ENCODE results near the gene TMEM178B. TPM values are rescaled to one million over a fixed set of nuclear protein-coding genes. Genes with fewer than 3 reads are reported as not detected.

Gene TMEM178B
- total and polyA plus RNA-seq, 2 of the 13 experiments (the other 11 are each of a cell fraction or from before 2014, with no cell fraction given): 0.01 to 0.02 TPM

DNA sequence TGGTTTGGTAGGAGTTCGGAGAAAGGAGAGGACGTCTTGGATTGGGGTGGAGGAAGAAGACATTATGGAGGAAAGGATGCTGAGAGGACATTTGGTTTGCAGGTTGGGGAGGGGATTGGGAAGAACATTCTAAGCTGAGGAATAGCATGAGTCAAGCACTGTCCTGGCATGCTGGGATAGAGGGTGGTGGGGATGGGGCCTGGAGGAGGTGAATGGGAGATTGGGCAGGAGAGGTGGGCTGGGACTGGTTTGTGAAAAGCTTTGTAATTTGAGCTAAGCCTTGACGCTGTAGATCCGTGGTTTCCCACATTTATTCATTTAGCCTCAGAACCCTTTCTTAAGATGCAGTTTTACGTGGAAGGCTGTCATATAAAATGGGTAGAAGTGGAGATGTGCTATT, 52.2 kb downstream of the TMEM178B start:
- H3K4me1 ChIP-seq (ENCODE audit: insufficient read depth, low read length): no peaks in the 10 kb centered on the region
- TF ChIP-seq ZNF850 (CRISPR knock-in tag; conservative IDR thresholded peaks at IDR 0.05): no peak
- TF ChIP-seq YEATS2 (CRISPR knock-in tag; IDR thresholded peaks at IDR 0.05; ENCODE audit: borderline replicate concordance): no peak
- TF ChIP-seq, protein P1, sequence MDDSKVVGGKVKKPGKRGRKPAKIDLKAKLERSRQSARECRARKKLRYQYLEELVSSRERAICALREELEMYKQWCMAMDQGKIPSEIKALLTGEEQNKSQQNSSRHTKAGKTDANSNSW (CRISPR knock-in tag; IDR thresholded peaks at IDR 0.05; ENCODE audit: borderline replicate concordance): no peak
- H3K4me2 ChIP-seq (ENCODE audit: low read depth, low read length): no peak overlapping the region
- ATAC-seq: no peak
- DNase-seq (ENCODE audit: low spot score): no peak
- no TSS peak for BruUV-seq (replicated peaks)
- H3K4me3 ChIP-seq (replicated peaks in 1 of 3; ENCODE audit: insufficient read depth in 1 of 3, low read depth in 2 of 3, low read length in 3 of 3): no peak overlapping the region
- ChIA-PET POLR2A (no interaction called here), CTCF (ENCODE audit: low intra/inter-chr PET ratio, low total read pairs) (no interaction called here)
- no peaks in the 10 kb centered on the region for H3K9me3 ChIP-seq (ENCODE audit: low read length)
- intact Hi-C loops (cut with micrococcal nuclease; ENCODE audit: unreplicated experiment): no loop called here
- no peak overlapping the region for H3K27ac ChIP-seq (ENCODE audit: extremely low read length, insufficient read depth, low read length)
- no peaks in the 10 kb centered on the region for H3K36me3 ChIP-seq (replicated peaks in 1 of 2; ENCODE audit: control insufficient read depth in 1 of 2, insufficient read depth in 2 of 2, low read length in 2 of 2)
- H3K79me2 ChIP-seq (ENCODE audit: insufficient read depth, low read length): no peaks in the 10 kb centered on the region
- peaks cover 0 to 7% of the 10 kb centered on the region in 2 experiments; a peak in 1 of 5 replicates for H3K27me3 ChIP-seq (ENCODE audit: control insufficient read depth in 1 of 2, insufficient read depth in 2 of 2, low read length in 2 of 2)
- in situ Hi-C loops (cut with HindIII; ENCODE audit: extremely low pct_ligation_motif_present, low pct_unique_long_range_greater_than_20kb): no loop called here
- no peak overlapping the region for H3K9ac ChIP-seq (ENCODE audit: insufficient read depth, low read depth, low read length)
- H2AFZ ChIP-seq (ENCODE audit: low read length): no peak overlapping the region
- no peaks in the 10 kb centered on the region for H4K20me1 ChIP-seq (ENCODE audit: insufficient read depth, low read length)
- FAIRE-seq: no peak
- WGBS (ENCODE audit: low lambda C conversion rate): 23% methylated on average over 5 of the region's 5 CpGs

GRCh38 chr7:141128506-141128905, 54.6 kb downstream of the TMEM178B start:
- no peak for ATAC-seq
- ChIA-PET CTCF (ENCODE audit: low intra/inter-chr PET ratio, low total read pairs) (no interaction called here), POLR2A (no interaction called here)
- FAIRE-seq: no peak
- no peaks in the 10 kb centered on the region for H4K20me1 ChIP-seq (ENCODE audit: insufficient read depth, low read length)
- H3K9me3 ChIP-seq (ENCODE audit: low read length): no peaks in the 10 kb centered on the region
- no peaks in the 10 kb centered on the region for H3K79me2 ChIP-seq (ENCODE audit: insufficient read depth, low read length)
- H3K36me3 ChIP-seq (replicated peaks in 1 of 2; ENCODE audit: control insufficient read depth in 1 of 2, insufficient read depth in 2 of 2, low read length in 2 of 2): no peaks in the 10 kb centered on the region
- H3K4me2 ChIP-seq (ENCODE audit: low read depth, low read length): no peak overlapping the region
- DNase-seq (ENCODE audit: low spot score): no peak
- H3K4me1 ChIP-seq (ENCODE audit: insufficient read depth, low read length): no peaks in the 10 kb centered on the region
- 0% methylated on average over 2 of the region's 2 CpGs for WGBS (ENCODE audit: low lambda C conversion rate)
- in situ Hi-C loops (cut with HindIII; ENCODE audit: extremely low pct_ligation_motif_present, low pct_unique_long_range_greater_than_20kb): no loop called here
- no peak overlapping the region for H3K9ac ChIP-seq (ENCODE audit: insufficient read depth, low read depth, low read length)
- no peak overlapping the region for H3K27ac ChIP-seq (ENCODE audit: extremely low read length, insufficient read depth, low read length)
- intact Hi-C loops (cut with micrococcal nuclease; ENCODE audit: unreplicated experiment): no loop called here
- H3K27me3 ChIP-seq (ENCODE audit: control insufficient read depth in 1 of 2, insufficient read depth in 2 of 2, low read length in 2 of 2): peaks cover 0 to 7% of the 10 kb centered on the region in 2 experiments; a peak in 1 of 5 replicates
- TF ChIP-seq KDM5A (IDR thresholded peaks at IDR 0.05; ENCODE audit: borderline replicate concordance, low read length): no peak
- TF ChIP-seq TBP (CRISPR knock-in tag; IDR thresholded peaks at IDR 0.05): no peak
- no peak for TF ChIP-seq SCMH1 (CRISPR knock-in tag; IDR thresholded peaks at IDR 0.05; ENCODE audit: borderline replicate concordance)
- H2AFZ ChIP-seq (ENCODE audit: low read length): no peak overlapping the region
- BruUV-seq (replicated peaks): no TSS peak
- H3K4me3 ChIP-seq (replicated peaks in 1 of 3; ENCODE audit: insufficient read depth in 1 of 3, low read depth in 2 of 3, low read length in 3 of 3): no peak overlapping the region

All from HepG2 (cell line).